ENCODE data around the gene OR4D2.

- TF ChIP-seq USF2 (IDR thresholded peaks at IDR 0.05; ENCODE audit: borderline replicate concordance, low read depth, low read length) (no peak), CHD2 (IDR thresholded peaks at IDR 0.05; ENCODE audit: low read length, partially characterized antibody) (no peak), REST (IDR thresholded peaks at IDR 0.05; ENCODE audit: low read depth, low read length) (no peak), SMC3 (IDR thresholded peaks at IDR 0.05; ENCODE audit: low read depth, low read length) (no peak), CTCF (IDR thresholded peaks at IDR 0.05) (no peak), FOXM1 (IDR thresholded peaks at IDR 0.05; ENCODE audit: low read depth) (no peak), RFX5 (IDR thresholded peaks at IDR 0.05; ENCODE audit: low read length) (no peak), EP300 (IDR thresholded peaks at IDR 0.05; ENCODE audit: borderline replicate concordance in 1 of 2, low read depth in 1 of 2, low read length in 1 of 2) (no peak), MXI1 (IDR thresholded peaks at IDR 0.05; ENCODE audit: low read depth, low read length) (no peak), NFIC (IDR thresholded peaks at IDR 0.05; ENCODE audit: borderline replicate concordance) (no peak), YY1 (IDR thresholded peaks at IDR 0.05; ENCODE audit: low read depth) (no peak)
Observed at GRCh38 chr17:58215685-58216084, 48.9 kb downstream of the OR4D2 start.
